Esophagus squamous epithelium (tissue), 5 donors: ENCODE measurements around the gene C3orf18. TPM values are rescaled to one million over a fixed set of nuclear protein-coding genes. Genes with fewer than 3 reads are reported as not detected.

Experiments used
- DNase-seq: peaks from one replicate; lab custom pipeline; 2025; lab: John Stamatoyannopoulos, UW
- H3K27ac ChIP-seq, 4 donors: fragments of 200-600 bp; sonication (generic); one replicate each; pipeline ENCODE4 v1.5.1; 2016 to 2019; ENCODE audit warnings: mild to moderate bottlenecking in 1 of 4
- H3K27me3 ChIP-seq, 4 donors: fragments of 200-600 bp; sonication (generic); 1 replicate in 3 of 4; 2 replicates in 1 of 4; pipeline versions ENCODE4 v1.5.1 to v1.6.0; 2017 to 2021; ENCODE audit warnings: antibody characterized with exemption in 1 of 4
- H3K36me3 ChIP-seq, 3 donors: fragments of 200-600 bp; sonication (generic); one replicate each; pipeline ENCODE4 v1.5.1; 2016 to 2019
- H3K4me1 ChIP-seq, 3 donors: fragments of 200-600 bp; sonication (generic); one replicate each; pipeline ENCODE4 v1.5.1; 2017 to 2019
- H3K4me3 ChIP-seq, 4 donors: fragments of 200-600 bp; sonication (generic); 1 replicate in 3 of 4; 2 replicates in 1 of 4; pipeline ENCODE4 v1.5.1; 2016 to 2019; ENCODE audit warnings: mild to moderate bottlenecking in 2 of 4, moderate library complexity in 1 of 4
- H3K9me3 ChIP-seq, 3 donors: fragments of 200-600 bp; sonication (generic); one replicate each; pipeline ENCODE4 v1.5.1; 2016 to 2019
- POLR2A ChIP-seq, 4 donors: fragments of 450-650 bp; IDR thresholded peaks; one replicate each; pipeline ENCODE4 v1.6.1; 2017; ENCODE audit warnings: antibody characterized with exemption in 4 of 4, mild to moderate bottlenecking in 4 of 4, moderate library complexity in 3 of 4
- WGBS, 2 donors: methylation state at CpG; one replicate each; pipeline ENCODE4 v1.1.5; 2018; 5-methylcytosine and 5-hydroxymethylcytosine counted together
- intact Hi-C: fragments of 100-400 bp; cut with DNase I; formaldehyde crosslinking; loops from one replicate; pipeline ENCODE4 v1.15.0; 2022
- total RNA-seq, 4 donors: library from RNA; depleted of rRNA; stranded (reverse); fragments of >200 nt; gene quantifications; one replicate each; pipeline ENCODE4 v1.1.0, GENCODE V29; 2016
- TF ChIP-seq, protein P1 (sequence below), 6 experiments: fragments of 450-650 bp in 4 of 6; fragments of 200-600 bp in 2 of 6; sonication (generic) in 2 of 6; IDR thresholded peaks; one replicate each; pipeline ENCODE4 v1.5.1; 2016 to 2019; ENCODE audit warnings: antibody characterized with exemption in 6 of 6, mild to moderate bottlenecking in 4 of 6, moderate library complexity in 4 of 6
- donor health status: DM: yes; HTN: yes; CAD: no.

The C3orf18 gene
- total RNA-seq, 4 donors from 2014 or later, result 0.15 to 3.2 (median 1.2) TPM

DNA sequence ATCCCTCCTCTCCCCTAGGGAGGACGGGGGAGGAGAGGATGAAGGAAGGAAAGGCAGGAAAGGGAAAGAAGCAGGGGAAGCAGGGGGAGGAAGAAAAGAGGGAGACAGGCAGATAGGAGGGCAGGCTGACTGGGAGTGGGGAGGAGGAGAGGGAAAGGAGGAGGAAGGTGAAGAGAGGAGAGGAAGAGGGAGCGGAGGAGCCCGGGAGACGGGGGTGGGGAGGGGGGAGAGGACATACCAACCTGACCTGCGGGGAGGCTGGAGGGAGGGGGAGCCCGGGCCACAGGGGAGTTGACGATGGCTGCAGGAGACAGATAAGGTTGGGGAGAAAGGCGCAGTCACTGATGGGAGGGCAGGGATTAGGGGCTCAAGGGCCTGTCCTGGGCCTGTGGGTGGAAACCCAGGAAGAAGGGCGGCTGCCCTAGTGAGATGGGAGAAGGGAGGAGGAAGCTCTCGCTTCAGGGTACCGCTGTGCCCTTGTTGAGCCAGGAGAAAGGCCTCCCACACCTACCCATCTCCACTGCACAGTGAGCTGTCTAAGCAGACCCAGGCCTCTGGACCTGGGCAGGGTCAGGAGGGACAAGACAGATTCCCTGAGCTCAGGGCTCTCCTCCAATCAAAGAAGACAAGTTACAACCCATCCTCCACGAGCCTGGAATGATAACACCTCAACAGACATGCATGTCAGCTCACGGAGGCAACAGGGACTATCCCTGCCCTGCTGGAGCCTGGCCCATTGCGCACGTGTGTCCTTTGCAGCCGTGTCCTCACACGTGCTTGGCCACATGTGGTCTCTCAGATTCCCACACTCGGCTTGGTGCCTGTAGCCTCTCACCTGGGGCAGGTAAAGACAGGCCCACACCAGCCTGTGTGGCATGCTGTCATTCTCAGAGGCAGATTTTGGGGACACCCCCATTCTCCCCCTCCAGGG lies 27.9 kb downstream of the C3orf18 start:
- Histone ChIP-seq H3K36me3 (no peaks in the 10 kb centered on the region), H3K9me3 (no peaks in the 10 kb centered on the region), H3K27ac (no peak overlapping the region), H3K27me3 (peaks cover 0 to 36% (median 0%) of the 10 kb centered on the region in 4 donors), H3K4me3 (no peak overlapping the region), H3K4me1 (peaks cover 0 to 9% (median 0%) of the 10 kb centered on the region in 3 donors)
- TF ChIP-seq, protein P1, sequence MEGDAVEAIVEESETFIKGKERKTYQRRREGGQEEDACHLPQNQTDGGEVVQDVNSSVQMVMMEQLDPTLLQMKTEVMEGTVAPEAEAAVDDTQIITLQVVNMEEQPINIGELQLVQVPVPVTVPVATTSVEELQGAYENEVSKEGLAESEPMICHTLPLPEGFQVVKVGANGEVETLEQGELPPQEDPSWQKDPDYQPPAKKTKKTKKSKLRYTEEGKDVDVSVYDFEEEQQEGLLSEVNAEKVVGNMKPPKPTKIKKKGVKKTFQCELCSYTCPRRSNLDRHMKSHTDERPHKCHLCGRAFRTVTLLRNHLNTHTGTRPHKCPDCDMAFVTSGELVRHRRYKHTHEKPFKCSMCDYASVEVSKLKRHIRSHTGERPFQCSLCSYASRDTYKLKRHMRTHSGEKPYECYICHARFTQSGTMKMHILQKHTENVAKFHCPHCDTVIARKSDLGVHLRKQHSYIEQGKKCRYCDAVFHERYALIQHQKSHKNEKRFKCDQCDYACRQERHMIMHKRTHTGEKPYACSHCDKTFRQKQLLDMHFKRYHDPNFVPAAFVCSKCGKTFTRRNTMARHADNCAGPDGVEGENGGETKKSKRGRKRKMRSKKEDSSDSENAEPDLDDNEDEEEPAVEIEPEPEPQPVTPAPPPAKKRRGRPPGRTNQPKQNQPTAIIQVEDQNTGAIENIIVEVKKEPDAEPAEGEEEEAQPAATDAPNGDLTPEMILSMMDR (IDR thresholded peaks at IDR 0.05), result no peak
- TF ChIP-seq POLR2A (IDR thresholded peaks at IDR 0.05), result no peak
- DNase-seq, result no peak
- WGBS, 2 donors, result 37 to 42% methylated on average over 9 to 13 of the region's 18 CpGs
- intact Hi-C loops, result loop anchor here (5.0 to 10.0 kb wide), 2 partner anchors 102 to 165 kb away; no protein-coding TSS in a partner anchor

DNA sequence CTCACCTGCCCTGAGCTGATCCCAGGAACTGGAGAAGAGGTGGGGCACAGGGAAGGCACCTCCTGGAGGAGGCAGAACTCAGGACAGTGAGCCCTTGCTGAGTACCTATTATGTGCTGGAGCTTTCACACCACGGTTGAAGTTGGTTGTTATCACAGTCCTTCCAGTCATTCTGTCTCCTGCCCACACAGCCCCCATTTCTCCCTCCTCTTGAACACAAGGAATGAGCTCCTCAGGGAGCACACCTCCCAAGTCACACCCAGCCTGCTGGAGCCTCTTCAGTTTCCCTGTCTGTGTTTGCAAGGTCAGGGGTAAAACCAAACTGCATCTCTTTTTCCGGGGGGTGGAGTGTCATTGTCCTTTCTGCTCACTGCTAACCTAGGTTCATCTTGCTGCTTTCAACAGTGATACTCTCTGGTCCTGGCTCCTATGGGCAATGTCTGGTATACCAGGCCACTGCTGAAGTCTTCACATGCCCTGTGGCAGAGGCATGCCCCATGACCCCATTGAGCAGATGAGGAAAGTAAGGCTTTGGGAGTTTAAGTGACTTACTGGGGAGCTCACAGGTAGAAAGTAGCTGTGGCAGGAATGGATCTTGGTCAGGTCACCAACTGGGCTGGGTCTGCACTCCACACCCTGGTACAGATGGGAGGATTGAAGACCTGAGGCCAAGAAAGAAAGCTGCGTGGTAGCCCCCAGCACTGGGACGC lies 30.0 kb downstream of the C3orf18 start:
- WGBS, 2 donors, result 57 to 73% methylated on average over 4 of the region's 4 CpGs
- TF ChIP-seq, protein P1 (IDR thresholded peaks at IDR 0.05), result no peak
- TF ChIP-seq POLR2A (IDR thresholded peaks at IDR 0.05), result no peak

DNA sequence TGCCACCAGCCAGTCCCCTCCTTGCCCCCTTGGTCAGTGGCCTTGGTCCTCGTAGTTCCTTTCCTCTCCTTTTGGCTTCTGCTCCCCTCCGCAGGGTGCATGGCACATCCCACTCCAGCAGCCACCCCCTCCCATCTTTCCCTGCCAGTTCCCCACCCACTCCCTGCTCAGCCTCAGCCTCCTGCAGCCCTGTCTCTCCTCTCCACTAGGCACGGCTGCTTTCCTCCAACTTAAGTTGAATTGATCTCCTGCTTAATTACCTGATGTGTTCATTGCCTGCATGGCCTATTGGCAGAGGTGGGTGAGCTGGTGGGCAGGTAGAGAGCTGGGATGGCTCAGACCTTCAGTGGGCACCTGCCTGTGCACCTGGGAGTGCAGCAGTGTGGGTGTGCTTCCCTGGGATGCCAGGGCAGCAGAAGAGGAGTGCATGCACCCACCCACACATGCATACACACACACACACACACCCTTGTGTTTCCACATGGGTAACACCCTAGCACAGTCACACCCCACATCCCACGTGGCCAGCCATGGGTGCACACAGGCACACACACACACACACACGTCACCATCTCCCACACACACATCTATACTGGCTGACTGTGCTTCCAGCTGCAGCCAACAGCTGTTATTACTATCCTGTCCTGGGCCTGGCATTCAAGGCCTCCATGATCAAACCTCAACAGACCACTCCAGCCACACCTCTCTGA lies 30.9 kb downstream of the C3orf18 start:
- 67 to 73% methylated on average over 3 to 5 of the region's 5 CpGs for WGBS, 2 donors
- TF ChIP-seq, protein P1 (IDR thresholded peaks at IDR 0.05), result no peak
- TF ChIP-seq POLR2A (IDR thresholded peaks at IDR 0.05), result no peak
- peaks cover 0 to 39% (median 0%) of the 10 kb centered on the region in 4 donors for H3K27me3 ChIP-seq
- peaks cover 0 to 9% (median 0%) of the 10 kb centered on the region in 3 donors for H3K4me1 ChIP-seq
- intact Hi-C loops, result loop anchor here (10.0 kb wide), 1 partner anchor 162 kb away; no protein-coding TSS in a partner anchor
- no peaks in the 10 kb centered on the region for H3K9me3 ChIP-seq
- no peak overlapping the region for H3K4me3 ChIP-seq
- no peak overlapping the region for H3K27ac ChIP-seq
- H3K36me3 ChIP-seq, result no peaks in the 10 kb centered on the region
- no peak for DNase-seq

More for the DNA sequence above, 30.0 kb downstream of the C3orf18 start:
- Histone ChIP-seq H3K4me3 (no peak overlapping the region), H3K27ac (no peak overlapping the region), H3K4me1 (peaks cover 0 to 9% (median 0%) of the 10 kb centered on the region in 3 donors), H3K36me3 (no peaks in the 10 kb centered on the region), H3K27me3 (peaks cover 0 to 36% (median 0%) of the 10 kb centered on the region in 4 donors), H3K9me3 (no peaks in the 10 kb centered on the region)
- DNase-seq, result no peak
- intact Hi-C loops, result loop anchor here (10.0 kb wide), 1 partner anchor 163 kb away; no protein-coding TSS in a partner anchor

DNA sequence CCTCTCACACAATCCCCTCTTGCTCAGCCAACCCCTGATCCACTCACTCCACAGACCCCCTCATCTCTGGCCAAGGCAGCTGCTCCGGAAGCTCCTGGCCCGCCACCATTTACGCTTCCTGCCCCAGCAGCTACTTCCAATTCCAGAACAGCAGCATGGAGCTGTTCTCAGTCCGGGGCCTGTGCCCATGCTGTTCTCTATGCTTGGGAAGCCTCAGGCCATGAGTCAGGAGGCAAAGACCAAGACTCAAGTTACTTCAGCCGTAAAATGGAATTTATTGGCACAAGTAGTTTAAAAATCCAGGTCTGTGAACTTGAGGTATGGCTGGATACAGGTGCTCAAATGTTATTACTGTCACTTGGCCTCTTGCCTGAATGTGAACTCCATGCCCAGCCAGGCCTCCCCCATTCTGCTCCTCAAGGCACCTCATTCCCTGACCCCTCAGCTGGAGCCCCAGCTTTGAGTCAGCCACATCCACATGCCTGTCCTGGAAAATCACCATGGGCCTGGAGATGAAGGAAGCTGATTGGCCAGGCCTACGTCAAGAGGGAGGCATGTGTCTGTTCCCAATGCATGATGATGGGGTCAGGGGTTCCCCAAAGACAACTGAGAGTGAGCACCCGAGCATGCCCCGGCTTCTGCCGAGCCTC lies 32.7 kb downstream of the C3orf18 start:
- H3K4me1 ChIP-seq, result peaks cover 0 to 11% (median 0%) of the 10 kb centered on the region in 3 donors
- intact Hi-C loops, result loop anchor here (10.0 kb wide), 1 partner anchor 160 kb away; no protein-coding TSS in a partner anchor
- H3K27ac ChIP-seq, result no peak overlapping the region
- no peak overlapping the region for H3K4me3 ChIP-seq
- 71 to 75% methylated on average over 5 to 6 of the region's 9 CpGs for WGBS, 2 donors
- TF ChIP-seq, protein P1 (IDR thresholded peaks at IDR 0.05), result no peak
- TF ChIP-seq POLR2A (IDR thresholded peaks at IDR 0.05), result no peak
- no peaks in the 10 kb centered on the region for H3K36me3 ChIP-seq
- H3K9me3 ChIP-seq, result no peaks in the 10 kb centered on the region
- H3K27me3 ChIP-seq, result peaks cover 0 to 52% (median 0%) of the 10 kb centered on the region in 4 donors
- DNase-seq, result no peak
